Muscle of arm (tissue), 14 donors: Measurements from ENCODE around the gene NMRAL1. TPM values are rescaled to one million over a fixed set of nuclear protein-coding genes. Genes with fewer than 3 reads are reported as not detected.

ENCODE experiments used
- DNase-seq: peaks from one replicate; pipeline ENCODE4 v3.0.0-alpha.2; 2013
- long read RNA-seq, 11 donors: transcript quantifications; one replicate each; lab custom pipeline, GENCODE V29; 2026
- polyA plus RNA-seq, 12 donors: library from polyadenylated mRNA; unstranded; fragments of 120-200 nt; gene quantifications; one replicate each; pipeline ENCODE4 v1.2.1, GENCODE V29; 2013; ENCODE audit not compliant: insufficient read length in 12 of 12

The NMRAL1 gene
- polyA plus RNA-seq, result 10 to 100 TPM in 10 of 12 donors, not detected in 2; 11.0 to 36.3 (median 14.7) TPM
- long read RNA-seq, donor 1, transcript NMRAL1-202 (6 exons, 1,233 nt), result major isoform, 5 of 12 reads
- long read RNA-seq, donor 1, partial matches to known transcripts, result 0 of 12 reads
- long read RNA-seq, donor 1, other reads (novel, unspliced or antisense), result 0 of 12 reads
- long read RNA-seq, donor 2, partial matches to known transcripts, result 0 of 5 reads
- long read RNA-seq, donor 2, other reads (novel, unspliced or antisense), result 0 of 5 reads
- long read RNA-seq, donor 3, partial matches to known transcripts, result 9 of 11 reads
- long read RNA-seq, donor 3, other reads (novel, unspliced or antisense), result 0 of 11 reads
- long read RNA-seq, donor 4, partial matches to known transcripts, result 0 of 4 reads
- long read RNA-seq, donor 4, other reads (novel, unspliced or antisense), result 0 of 4 reads
- long read RNA-seq, donor 5, partial matches to known transcripts, result 42 of 83 reads
- long read RNA-seq, donor 5, other reads (novel, unspliced or antisense), result 38 of 83 reads
- long read RNA-seq, donor 6, partial matches to known transcripts, result 0 of 1 reads
- long read RNA-seq, donor 6, other reads (novel, unspliced or antisense), result 0 of 1 reads
- long read RNA-seq, donor 7, partial matches to known transcripts, result 0 of 1 reads
- long read RNA-seq, donor 7, other reads (novel, unspliced or antisense), result 0 of 1 reads
- long read RNA-seq, donor 8, transcript NMRAL1-202 (6 exons, 1,233 nt), result major isoform, 5 of 8 reads
- long read RNA-seq, donor 8, partial matches to known transcripts, result 0 of 8 reads
- long read RNA-seq, donor 8, other reads (novel, unspliced or antisense), result 0 of 8 reads
- long read RNA-seq, donor 9, partial matches to known transcripts, result 18 of 44 reads
- long read RNA-seq, donor 9, other reads (novel, unspliced or antisense), result 20 of 44 reads
- long read RNA-seq, donor 10, partial matches to known transcripts, result 7 of 11 reads
- long read RNA-seq, donor 10, other reads (novel, unspliced or antisense), result 0 of 11 reads
- long read RNA-seq, donor 11, partial matches to known transcripts, result 0 of 4 reads
- long read RNA-seq, donor 11, other reads (novel, unspliced or antisense), result 0 of 4 reads

GRCh38 chr16:4474192-4474961 is at the start of gene NMRAL1:
NMRAL1 (minus strand) TSS chr16:4474625; CDS start chr16:4474132, 493 bp downstream.
- DNase-seq, result peak; percentile 94

- no peak for DNase-seq
Measured at GRCh38 chr16:4523686-4524085, 49.3 kb upstream of the NMRAL1 start.

- no peak for DNase-seq
Measured at GRCh38 chr16:4522051-4522581, 47.7 kb upstream of the NMRAL1 start.

GRCh38 chr16:4520913-4521312 is 46.5 kb upstream of the NMRAL1 start:
- DNase-seq, result no peak

GRCh38 chr16:4519274-4520058 is 45.0 kb upstream of the NMRAL1 start:
- DNase-seq, result no peak

GRCh38 chr16:4517812-4518680 is 43.6 kb upstream of the NMRAL1 start:
- DNase-seq, result no peak

- no peak for DNase-seq
Measured at GRCh38 chr16:4515611-4516233, 41.3 kb upstream of the NMRAL1 start.

GRCh38 chr16:4514606-4515005 is 40.2 kb upstream of the NMRAL1 start:
- DNase-seq, result no peak

- no peak for DNase-seq
Measured at GRCh38 chr16:4513881-4514280, 39.5 kb upstream of the NMRAL1 start.

- DNase-seq, result no peak
Measured at GRCh38 chr16:4513086-4513860, 38.8 kb upstream of the NMRAL1 start.

- DNase-seq, result no peak
Measured at GRCh38 chr16:4512473-4512872, 38.0 kb upstream of the NMRAL1 start.

- no peak for DNase-seq
Measured at GRCh38 chr16:4511441-4512082, 37.1 kb upstream of the NMRAL1 start.

GRCh38 chr16:4510747-4511426 is 36.5 kb upstream of the NMRAL1 start:
- DNase-seq, result no peak

GRCh38 chr16:4510131-4510530 is 35.7 kb upstream of the NMRAL1 start:
- DNase-seq, result no peak

GRCh38 chr16:4509420-4509819 is 35.0 kb upstream of the NMRAL1 start:
- no peak for DNase-seq

GRCh38 chr16:4508806-4509205 is 34.4 kb upstream of the NMRAL1 start:
- DNase-seq, result no peak
